ENCODE measurements around the gene GRID2.

GRCh38 chr4:93029769-93030168, 726.0 kb downstream of the GRID2 start:
- TF ChIP-seq CTCF (conservative IDR thresholded peaks at IDR 0.05; ENCODE audit: low read depth, low read length) (no peak), EZH2phosphoT487 (IDR thresholded peaks at IDR 0.05; ENCODE audit: borderline replicate concordance, low read length) (no peak), EZH2 (IDR thresholded peaks at IDR 0.05; ENCODE audit: low read length, unreplicated experiment) (no peak)
